Sigmoid colon (tissue), 7 donors: ENCODE data around the gene CSNK2A1. TPM values are rescaled to one million over a fixed set of nuclear protein-coding genes. Genes with fewer than 3 reads are reported as not detected.
A peak's percentile ranks its signal among the peaks of the same experiment; 100 is the strongest.
"Not testable (repeated sequence)": the region's sequence is repeated elsewhere in the genome, so short reads cannot be mapped to it uniquely, and the experiment has no call there.

Experiments
- DNase-seq: peaks from one replicate; pipeline ENCODE4 v3.0.0-alpha.2; 2019
- H3K27ac ChIP-seq, 4 donors: fragments of 200-600 bp; sonication (generic); one replicate each; pipeline ENCODE4 v1.5.1; 2016 to 2019; ENCODE audit warnings: mild to moderate bottlenecking in 1 of 4
- H3K27me3 ChIP-seq, 3 donors: fragments of 200-600 bp; sonication (generic); one replicate each; pipeline ENCODE4 v1.5.1; 2019; ENCODE audit warnings: mild to moderate bottlenecking in 1 of 3
- H3K36me3 ChIP-seq, 4 donors: fragments of 200-600 bp; sonication (generic); one replicate each; pipeline ENCODE4 v1.5.1; 2016 to 2019
- H3K4me1 ChIP-seq, 4 donors: fragments of 200-600 bp; sonication (generic); one replicate each; pipeline ENCODE4 v1.5.1; 2017 to 2019
- H3K4me3 ChIP-seq, 4 donors: fragments of 200-600 bp; sonication (generic); one replicate each; pipeline ENCODE4 v1.5.1; 2017 to 2019; ENCODE audit warnings: mild to moderate bottlenecking in 2 of 4, moderate library complexity in 1 of 4
- H3K9me3 ChIP-seq, 4 donors: fragments of 200-600 bp in 3 of 4; sonication (generic) in 3 of 4; one replicate each; pipeline versions ENCODE4 v1.5.1 to v1.6.1; 2013 to 2019
- EP300 ChIP-seq, 4 donors: sonication (generic); formaldehyde crosslinking; IDR thresholded peaks; one replicate each; pipeline ENCODE4 v1.6.1; 2017; ENCODE audit warnings: antibody characterized with exemption in 4 of 4
- POLR2A ChIP-seq, 2 donors: fragments of 450-650 bp; IDR thresholded peaks; one replicate each; pipeline ENCODE4 v1.6.1; 2016; ENCODE audit warnings: antibody characterized with exemption in 2 of 2, mild to moderate bottlenecking in 2 of 2, moderate library complexity in 2 of 2
- POLR2AphosphoS5 ChIP-seq, 4 donors: sonication (generic); formaldehyde crosslinking; IDR thresholded peaks; one replicate each; pipeline ENCODE4 v1.6.1; 2017; ENCODE audit warnings: antibody characterized with exemption in 4 of 4
- WGBS, 2 donors: extraction: QIAGEN DNeasy Blood & Tissue Kit; methylation state at CpG; one replicate each; pipeline ENCODE4 v1.1.7; 2013; 5-methylcytosine and 5-hydroxymethylcytosine counted together
- intact Hi-C: fragments of 100-400 bp; cut with DNase I; formaldehyde crosslinking; loops from one replicate; pipeline ENCODE4 v1.15.1; 2023
- polyA plus RNA-seq, 3 donors: library from polyadenylated mRNA; stranded (reverse); fragments of 200-250 nt; gene quantifications; one replicate each; pipeline ENCODE4 v1.2.3, GENCODE V29; 2013
- total RNA-seq, 4 donors: library from RNA; depleted of rRNA; stranded (reverse); fragments of >200 nt; gene quantifications; one replicate each; pipeline ENCODE4 v1.1.0, GENCODE V29; 2016
- TF ChIP-seq, protein P1 (sequence below), 4 experiments: fragments of 450-650 bp in 3 of 4; fragments of 200-600 bp in 1 of 4; IDR thresholded peaks; one replicate each; pipeline ENCODE4 v1.5.1; 2016 to 2019; ENCODE audit warnings: antibody characterized with exemption in 4 of 4, mild to moderate bottlenecking in 3 of 4, moderate library complexity in 2 of 4
- donor health status: healthy with polysubstance abuse.
- donor health status: Bipolar disorder and iron deficiency.
- donor health status: healthy.

Gene CSNK2A1
- total and polyA plus RNA-seq, 7 donors: 33.0 to 77.1 (median 51.5) TPM

DNA sequence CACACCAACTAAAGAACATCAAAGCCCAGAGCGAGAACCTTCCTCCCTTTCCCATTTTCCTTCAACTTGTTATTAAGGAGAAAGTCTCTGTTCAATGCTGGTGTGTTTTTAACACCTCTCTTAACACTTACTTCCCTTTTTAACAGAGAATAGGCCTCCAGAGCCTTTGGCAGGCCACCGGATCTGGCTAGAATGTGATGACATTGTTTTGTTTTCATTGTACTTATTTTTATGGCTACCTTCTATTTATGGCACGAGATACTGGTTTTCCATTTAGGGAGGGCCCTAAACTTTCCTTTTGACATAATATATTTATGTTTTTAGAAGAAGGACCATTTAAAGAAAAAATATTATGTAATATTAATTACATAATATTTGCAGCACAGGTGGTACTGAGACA lies 44.9 kb upstream of the CSNK2A1 start:
- no peaks in the 10 kb centered on the region for H3K9me3 ChIP-seq
- intact Hi-C loops: no loop called here
- 31 to 34% methylated on average over 3 of the region's 3 CpGs for WGBS, 2 donors
- peaks cover 0 to 12% (median 6%) of the 10 kb centered on the region in 4 donors for H3K4me1 ChIP-seq
- TF ChIP-seq EP300 (IDR thresholded peaks at IDR 0.05) (no peak), POLR2AphosphoS5 (IDR thresholded peaks at IDR 0.05) (no peak), POLR2A (IDR thresholded peaks at IDR 0.05) (no peak)
- TF ChIP-seq, protein P1, sequence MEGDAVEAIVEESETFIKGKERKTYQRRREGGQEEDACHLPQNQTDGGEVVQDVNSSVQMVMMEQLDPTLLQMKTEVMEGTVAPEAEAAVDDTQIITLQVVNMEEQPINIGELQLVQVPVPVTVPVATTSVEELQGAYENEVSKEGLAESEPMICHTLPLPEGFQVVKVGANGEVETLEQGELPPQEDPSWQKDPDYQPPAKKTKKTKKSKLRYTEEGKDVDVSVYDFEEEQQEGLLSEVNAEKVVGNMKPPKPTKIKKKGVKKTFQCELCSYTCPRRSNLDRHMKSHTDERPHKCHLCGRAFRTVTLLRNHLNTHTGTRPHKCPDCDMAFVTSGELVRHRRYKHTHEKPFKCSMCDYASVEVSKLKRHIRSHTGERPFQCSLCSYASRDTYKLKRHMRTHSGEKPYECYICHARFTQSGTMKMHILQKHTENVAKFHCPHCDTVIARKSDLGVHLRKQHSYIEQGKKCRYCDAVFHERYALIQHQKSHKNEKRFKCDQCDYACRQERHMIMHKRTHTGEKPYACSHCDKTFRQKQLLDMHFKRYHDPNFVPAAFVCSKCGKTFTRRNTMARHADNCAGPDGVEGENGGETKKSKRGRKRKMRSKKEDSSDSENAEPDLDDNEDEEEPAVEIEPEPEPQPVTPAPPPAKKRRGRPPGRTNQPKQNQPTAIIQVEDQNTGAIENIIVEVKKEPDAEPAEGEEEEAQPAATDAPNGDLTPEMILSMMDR (IDR thresholded peaks at IDR 0.05): no peak
- H3K4me3 ChIP-seq: no peak overlapping the region
- no peak overlapping the region for H3K27ac ChIP-seq
- no peaks in the 10 kb centered on the region for H3K36me3 ChIP-seq
- no peaks in the 10 kb centered on the region for H3K27me3 ChIP-seq
- peak; percentile 34 for DNase-seq

DNA sequence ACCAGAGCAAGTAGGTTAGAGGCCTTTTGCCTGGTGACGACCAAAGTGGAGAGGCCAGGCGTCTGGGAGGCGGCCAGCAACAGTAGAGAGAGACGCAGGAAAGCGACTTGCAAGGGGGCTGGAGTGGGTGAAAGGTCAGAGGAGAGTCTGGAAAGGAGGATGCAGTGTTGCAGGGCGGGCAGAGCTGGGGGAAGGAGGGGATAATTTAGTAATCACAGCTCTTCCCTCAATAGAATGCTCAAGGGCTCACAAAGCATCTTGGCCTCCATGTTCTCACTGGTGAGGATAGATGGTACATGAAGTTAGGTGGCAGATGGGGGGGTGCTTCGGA lies 41.3 kb upstream of the CSNK2A1 start:
- Histone ChIP-seq H3K9me3 (no peaks in the 10 kb centered on the region), H3K4me1 (peaks cover 0 to 12% (median 6%) of the 10 kb centered on the region in 4 donors), H3K27me3 (peaks cover 0 to 5% (median 4%) of the 10 kb centered on the region in 3 donors), H3K4me3 (no peak overlapping the region), H3K36me3 (no peaks in the 10 kb centered on the region), H3K27ac (no peak overlapping the region)
- peak; percentile 19 for DNase-seq
- intact Hi-C loops: no loop called here
- TF ChIP-seq EP300 (IDR thresholded peaks at IDR 0.05) (no peak), POLR2A (IDR thresholded peaks at IDR 0.05) (no peak), POLR2AphosphoS5 (IDR thresholded peaks at IDR 0.05) (no peak)
- TF ChIP-seq, protein P1 (IDR thresholded peaks at IDR 0.05): no peak
- 80 to 83% methylated on average over 7 of the region's 7 CpGs for WGBS, 2 donors

DNA sequence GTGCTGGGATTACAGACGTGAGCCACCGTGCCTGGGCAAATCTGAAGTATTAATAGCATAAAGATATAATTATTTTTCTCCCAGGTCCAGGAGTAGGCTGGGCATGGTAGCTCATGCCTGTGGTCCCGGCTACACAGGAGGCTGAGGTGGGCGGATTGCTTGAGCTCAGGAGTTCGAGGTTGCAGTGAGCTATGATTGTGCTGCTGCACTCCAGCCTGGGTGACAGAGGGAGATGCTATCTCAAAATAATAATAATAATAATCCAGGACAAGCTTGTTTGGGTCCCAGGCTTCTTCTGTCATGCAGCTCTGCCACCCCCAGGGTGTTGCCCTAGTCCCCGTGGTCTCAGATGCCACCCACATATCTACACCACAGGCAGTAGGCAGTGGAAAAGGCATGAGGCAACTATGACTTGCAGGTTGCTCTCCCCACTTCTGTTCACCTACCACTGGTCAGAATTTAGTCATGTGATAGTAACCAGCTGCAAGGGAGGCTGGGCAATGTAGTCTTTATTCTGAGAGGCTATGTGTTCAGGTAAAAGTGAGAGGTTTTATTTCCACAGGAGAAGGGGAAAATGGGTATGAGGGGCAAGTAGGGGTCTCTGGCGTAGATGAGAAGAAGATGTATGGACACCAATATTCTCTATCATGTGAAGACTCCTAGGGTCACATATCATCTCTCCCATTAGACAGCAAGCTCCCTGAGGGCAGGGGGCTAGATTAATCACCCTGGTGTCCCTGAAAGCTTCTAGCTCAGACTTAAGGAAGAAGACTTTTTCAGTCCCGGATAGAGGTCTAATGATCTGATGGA lies 40.8 kb upstream of the CSNK2A1 start:
- 73 to 76% methylated on average over 8 of the region's 8 CpGs for WGBS, 2 donors
- intact Hi-C loops: no loop called here
- peak; percentile 19 for DNase-seq
- Histone ChIP-seq H3K4me3 (no peak overlapping the region), H3K36me3 (no peaks in the 10 kb centered on the region), H3K4me1 (peaks cover 0 to 12% (median 6%) of the 10 kb centered on the region in 4 donors), H3K27me3 (peaks cover 0 to 5% (median 4%) of the 10 kb centered on the region in 3 donors), H3K27ac (no peak overlapping the region), H3K9me3 (no peaks in the 10 kb centered on the region)
- TF ChIP-seq EP300 (IDR thresholded peaks at IDR 0.05) (no peak), POLR2AphosphoS5 (IDR thresholded peaks at IDR 0.05) (no peak)

GRCh38 chr20:582204-582603 lies 38.6 kb upstream of the CSNK2A1 start:
- no peak for DNase-seq
- H3K9me3 ChIP-seq: no peaks in the 10 kb centered on the region
- no peak overlapping the region for H3K4me3 ChIP-seq
- intact Hi-C loops: no loop called here
- TF ChIP-seq EP300 (IDR thresholded peaks at IDR 0.05) (no peak), POLR2A (IDR thresholded peaks at IDR 0.05) (no peak), POLR2AphosphoS5 (IDR thresholded peaks at IDR 0.05) (no peak)
- TF ChIP-seq, protein P1 (IDR thresholded peaks at IDR 0.05): no peak
- H3K27me3 ChIP-seq: peaks cover 0 to 7% (median 5%) of the 10 kb centered on the region in 3 donors
- H3K4me1 ChIP-seq: no peaks in the 10 kb centered on the region
- no peaks in the 10 kb centered on the region for H3K36me3 ChIP-seq
- no peak overlapping the region for H3K27ac ChIP-seq
- WGBS, 2 donors: 57 to 67% methylated on average over 5 of the region's 5 CpGs

- peaks cover 0 to 16% (median 5%) of the 10 kb centered on the region in 3 donors for H3K27me3 ChIP-seq
- WGBS, 2 donors: 78 to 86% methylated on average over 7 of the region's 8 CpGs
- intact Hi-C loops, H3K4me3 ChIP-seq, H3K27ac ChIP-seq, H3K4me1 ChIP-seq, DNase-seq, H3K36me3 ChIP-seq, H3K9me3 ChIP-seq: not testable (repeated sequence)
Observed at GRCh38 chr20:578940-579690, 35.5 kb upstream of the CSNK2A1 start.
